COLO668 (cell line): ENCODE measurements around the gene PFN3.

Experiments used
- DNase-seq: peaks from one replicate; lab custom pipeline; 2025; ENCODE audit not compliant: unreplicated experiment; lab: John Stamatoyannopoulos, UW

PFN3 gene

GRCh38 chr5:177438468-177438867 is 38.0 kb upstream of the PFN3 start:
- DNase-seq: no peak

DNA sequence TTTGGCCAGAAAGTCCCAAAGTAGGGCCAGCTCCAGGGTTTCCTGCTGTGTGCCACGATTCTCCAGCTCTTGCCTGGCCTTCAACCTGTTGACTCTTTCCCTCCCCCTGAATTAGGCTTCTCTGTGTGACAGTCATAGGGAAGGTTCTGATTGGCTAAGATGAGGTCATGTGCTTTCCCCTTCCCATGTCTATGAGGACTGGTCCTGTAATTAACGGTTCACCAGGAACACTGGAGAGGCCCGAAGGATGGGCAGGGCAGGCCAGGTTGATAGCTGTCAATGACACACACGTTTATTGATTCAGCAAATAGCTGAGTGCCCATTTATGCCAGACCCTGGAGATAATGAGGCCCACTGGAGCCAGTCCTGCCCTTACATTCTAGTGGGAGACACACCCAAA is 37.2 kb upstream of the PFN3 start:
- DNase-seq: no peak

GRCh38 chr5:177435847-177436536 is 35.5 kb upstream of the PFN3 start:
- no peak for DNase-seq

DNA sequence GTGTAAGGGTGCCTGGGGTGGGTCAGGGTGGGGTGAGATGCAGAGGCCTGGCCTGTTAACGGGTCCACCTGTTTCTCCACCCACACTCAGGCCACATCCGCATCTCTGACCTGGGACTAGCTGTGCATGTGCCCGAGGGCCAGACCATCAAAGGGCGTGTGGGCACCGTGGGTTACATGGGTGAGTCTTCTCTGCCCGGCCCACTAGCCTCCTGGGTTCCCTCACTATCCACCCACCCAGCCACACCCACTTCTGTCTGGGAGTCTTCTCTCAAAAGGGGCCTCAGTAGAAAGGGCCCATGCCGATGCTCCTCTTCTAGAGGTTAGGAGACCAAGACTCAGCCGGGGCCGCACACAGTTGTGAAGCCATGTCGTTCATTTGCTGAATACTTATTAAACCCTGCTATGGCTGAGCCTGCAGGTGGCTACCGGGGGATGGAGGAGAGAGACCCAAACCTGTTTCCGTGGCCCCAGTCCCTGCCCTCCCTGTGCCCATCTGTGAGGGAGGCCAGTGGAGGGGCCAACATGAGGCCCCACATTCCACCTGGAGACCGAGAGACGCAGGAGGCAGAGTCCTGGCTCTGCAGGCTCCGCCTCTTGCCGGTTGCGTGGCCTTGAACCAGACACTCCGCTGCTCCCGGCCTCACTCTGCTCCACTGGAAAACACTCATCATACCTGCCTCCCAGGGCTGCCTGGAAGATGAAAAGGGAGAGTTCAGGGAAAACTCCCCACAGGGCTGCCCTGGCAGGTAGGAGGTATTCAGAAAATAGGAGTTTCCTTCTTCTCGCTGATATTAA is 34.7 kb upstream of the PFN3 start:
- DNase-seq: no peak

GRCh38 chr5:177434437-177434836 is 34.0 kb upstream of the PFN3 start:
- DNase-seq: no peak

- no peak for DNase-seq
Observed at GRCh38 chr5:177433658-177434217, 33.3 kb upstream of the PFN3 start.

GRCh38 chr5:177432839-177433657 is 32.6 kb upstream of the PFN3 start:
- no peak for DNase-seq

GRCh38 chr5:177432143-177432838 is 31.8 kb upstream of the PFN3 start:
- DNase-seq: no peak

DNA sequence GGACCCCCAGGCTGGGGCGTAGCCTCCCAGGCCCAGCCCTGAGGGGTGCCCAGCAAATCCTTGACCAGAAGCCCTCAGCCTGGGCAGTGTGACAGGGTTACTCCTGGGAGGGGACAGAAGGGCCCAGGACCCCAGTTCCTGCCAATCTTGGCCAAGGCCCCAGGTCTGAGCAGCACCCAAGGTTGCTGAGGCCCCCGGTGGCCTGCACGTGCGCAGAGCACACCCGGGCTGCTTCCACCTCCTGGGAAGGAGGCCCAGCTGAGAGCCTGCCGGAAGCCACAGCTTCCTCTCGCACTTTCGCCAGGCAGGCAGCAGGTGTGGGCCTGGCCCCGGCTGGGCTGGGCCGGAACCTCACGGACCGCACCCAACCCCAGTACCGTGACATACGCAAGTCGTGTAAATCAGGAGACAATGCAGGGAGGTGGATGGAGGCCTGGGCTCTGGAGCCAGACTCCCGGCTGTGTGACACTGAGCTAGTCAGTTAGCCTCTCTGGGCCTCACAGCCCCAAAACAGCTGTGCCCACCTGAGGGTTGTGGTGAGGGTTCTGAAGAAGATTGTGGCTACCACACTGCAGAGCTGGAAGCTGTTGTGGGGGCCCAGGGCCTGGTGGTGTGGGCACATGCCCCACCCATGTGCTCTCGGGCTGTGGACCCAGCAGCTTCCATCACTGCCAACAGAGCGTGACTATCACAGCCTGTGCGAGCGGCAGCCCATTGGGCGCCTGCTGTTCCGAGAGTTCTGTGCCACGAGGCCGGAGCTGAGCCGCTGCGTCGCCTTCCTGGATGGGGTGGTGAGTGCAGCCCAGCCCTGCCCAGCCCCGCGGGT is 31.1 kb upstream of the PFN3 start:
- DNase-seq: no peak

DNA sequence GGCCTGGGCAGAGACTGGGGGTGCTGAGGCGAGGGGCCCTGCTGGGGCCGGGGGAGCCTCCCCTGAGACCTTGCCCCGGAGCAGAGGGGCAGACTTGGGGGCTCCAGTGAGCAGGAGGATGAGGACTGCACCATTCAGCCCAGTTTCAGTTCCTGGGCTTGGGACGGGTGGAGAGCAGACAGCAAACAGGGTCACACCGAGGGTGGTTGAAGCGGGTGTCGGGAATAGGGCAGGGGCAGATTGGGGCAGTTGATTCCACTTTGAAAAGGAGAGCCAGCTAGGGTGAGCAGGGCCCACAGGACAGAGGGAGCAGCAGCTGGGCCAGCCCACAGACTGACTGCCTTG is 30.5 kb upstream of the PFN3 start:
- no peak for DNase-seq

GRCh38 chr5:177430140-177430951 is 29.9 kb upstream of the PFN3 start:
- DNase-seq: no peak

GRCh38 chr5:177429248-177430040 is 29.0 kb upstream of the PFN3 start:
- DNase-seq: no peak

- DNase-seq: no peak
Observed at GRCh38 chr5:177428574-177429217, 28.2 kb upstream of the PFN3 start.

DNA sequence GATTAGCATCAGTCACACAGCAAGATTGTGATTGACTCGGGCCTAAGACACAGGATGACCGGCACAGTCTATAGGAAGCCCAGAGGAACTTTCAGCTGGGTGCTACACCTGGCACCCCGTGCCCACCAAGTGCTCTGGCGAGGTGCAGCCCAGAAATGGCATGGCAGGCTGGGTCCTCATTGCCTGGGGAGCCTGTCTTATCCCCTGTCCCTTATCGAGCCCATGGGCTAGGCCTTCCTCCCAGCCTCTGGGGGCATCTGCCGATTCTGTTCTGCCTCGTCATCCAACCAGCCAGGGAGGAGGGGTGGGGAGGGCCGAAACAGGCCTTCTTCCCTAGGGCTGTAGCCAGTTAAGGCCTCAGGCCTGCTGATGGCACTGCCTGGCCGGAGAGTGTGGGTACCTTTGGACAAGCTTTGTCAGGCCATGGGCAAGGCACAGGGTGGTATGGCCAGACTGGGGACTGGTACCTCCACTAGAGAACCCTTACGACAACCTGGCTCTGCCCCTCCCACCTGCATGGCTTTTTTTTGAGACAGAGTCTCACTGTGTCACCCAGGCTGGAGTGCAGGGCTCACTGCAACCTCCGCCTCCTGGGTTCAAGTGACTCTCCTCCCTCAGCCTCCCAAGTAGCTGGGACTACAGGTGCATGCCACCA is 27.6 kb upstream of the PFN3 start:
- no peak for DNase-seq

- DNase-seq: no peak
Observed at GRCh38 chr5:177427211-177427822, 26.9 kb upstream of the PFN3 start.

DNA sequence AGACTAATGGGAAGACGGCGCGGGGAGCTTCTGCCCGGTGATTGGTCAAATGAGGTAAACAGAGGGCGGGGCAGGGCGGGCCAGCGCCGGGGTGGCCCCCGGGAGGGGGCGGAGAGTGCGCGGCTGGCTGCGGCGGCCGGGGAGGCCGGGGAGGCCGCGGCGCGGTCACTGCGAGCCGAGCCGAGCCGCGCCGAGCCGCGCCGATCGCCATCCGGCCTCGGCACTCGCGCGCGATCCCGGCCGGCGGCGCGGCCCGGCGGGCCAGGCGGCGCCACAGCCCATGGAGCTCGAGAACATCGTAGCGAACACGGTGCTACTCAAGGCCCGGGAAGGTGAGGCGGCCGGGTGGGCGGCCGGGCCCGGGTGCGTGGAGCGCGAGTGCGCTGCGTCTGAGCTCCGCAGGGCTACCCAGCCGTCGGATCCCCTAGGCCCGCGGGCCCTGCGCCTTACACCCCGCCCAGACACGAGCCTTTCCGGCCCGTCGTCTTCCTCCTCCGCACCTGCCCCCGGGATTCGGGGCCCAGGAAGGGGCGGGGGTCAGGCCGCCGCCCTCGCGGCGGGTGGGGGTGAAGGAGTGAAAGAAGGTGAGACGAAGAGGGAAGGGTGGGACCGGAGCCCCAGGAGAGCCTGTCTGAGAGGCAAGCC is 26.2 kb upstream of the PFN3 start, which contains the start of gene GRK6:
TSS of gene GRK6 (plus strand) at position 111 of the 645 bp plus-strand sequence. CDS start at position 281, 170 bp downstream.
- peak; percentile 64 for DNase-seq
